Activated CD4-positive, alpha-beta memory T cell treated with anti-CD3 and anti-CD28 coated beads, Interleukin-2, amount 10 ng/mL, durations not matched to agents 7 days and 5 days (primary cell): Measurements from ENCODE around the gene RNU7-1. TPM values are rescaled to one million over a fixed set of nuclear protein-coding genes. Genes with fewer than 3 reads are reported as not detected.

Source experiments
- CTCF ChIA-PET: fragments of 350-600 bp; sonication (Branson Sonifier 250); formaldehyde crosslinking; loops from one replicate; lab custom pipeline; 2021; ENCODE audit warnings: antibody characterized with exemption, inconsistent platforms; lab: Charles Lee
- POLR2A ChIA-PET: fragments of 350-600 bp; sonication (Branson Sonifier 250); formaldehyde crosslinking; loops from one replicate; lab custom pipeline; 2021; ENCODE audit warnings: antibody characterized with exemption; lab: Charles Lee
- DNase-seq: peaks from one replicate; pipeline ENCODE4 v3.0.0-alpha.2; 2020
- H3K27ac Mint-ChIP-seq: one replicate; pipeline ENCODE4 v1.8.0; 2021; ENCODE audit warnings: mild to moderate bottlenecking, mixed read lengths
- H3K27me3 Mint-ChIP-seq: one replicate; pipeline ENCODE4 v1.8.0; 2021; ENCODE audit warnings: mixed read lengths
- H3K36me3 Mint-ChIP-seq: one replicate; pipeline ENCODE4 v1.8.0; 2021; ENCODE audit warnings: low read depth, mixed read lengths
- H3K4me1 Mint-ChIP-seq: one replicate; pipeline ENCODE4 v1.8.0; 2021; ENCODE audit warnings: mixed read lengths
- H3K4me3 Mint-ChIP-seq: one replicate; pipeline ENCODE4 v1.8.0; 2021; ENCODE audit warnings: mild to moderate bottlenecking, mixed read lengths
- H3K9me3 Mint-ChIP-seq: one replicate; pipeline ENCODE4 v1.8.0; 2021; ENCODE audit warnings: mixed read lengths
- total RNA-seq, 2 experiments: library from RNA; stranded (reverse); gene quantifications; one replicate each; pipeline ENCODE4 v1.2.3, GENCODE V29; 2021

RNU7-1 gene
- total RNA-seq, 2 experiments from 2014 or later, result not detected

DNA sequence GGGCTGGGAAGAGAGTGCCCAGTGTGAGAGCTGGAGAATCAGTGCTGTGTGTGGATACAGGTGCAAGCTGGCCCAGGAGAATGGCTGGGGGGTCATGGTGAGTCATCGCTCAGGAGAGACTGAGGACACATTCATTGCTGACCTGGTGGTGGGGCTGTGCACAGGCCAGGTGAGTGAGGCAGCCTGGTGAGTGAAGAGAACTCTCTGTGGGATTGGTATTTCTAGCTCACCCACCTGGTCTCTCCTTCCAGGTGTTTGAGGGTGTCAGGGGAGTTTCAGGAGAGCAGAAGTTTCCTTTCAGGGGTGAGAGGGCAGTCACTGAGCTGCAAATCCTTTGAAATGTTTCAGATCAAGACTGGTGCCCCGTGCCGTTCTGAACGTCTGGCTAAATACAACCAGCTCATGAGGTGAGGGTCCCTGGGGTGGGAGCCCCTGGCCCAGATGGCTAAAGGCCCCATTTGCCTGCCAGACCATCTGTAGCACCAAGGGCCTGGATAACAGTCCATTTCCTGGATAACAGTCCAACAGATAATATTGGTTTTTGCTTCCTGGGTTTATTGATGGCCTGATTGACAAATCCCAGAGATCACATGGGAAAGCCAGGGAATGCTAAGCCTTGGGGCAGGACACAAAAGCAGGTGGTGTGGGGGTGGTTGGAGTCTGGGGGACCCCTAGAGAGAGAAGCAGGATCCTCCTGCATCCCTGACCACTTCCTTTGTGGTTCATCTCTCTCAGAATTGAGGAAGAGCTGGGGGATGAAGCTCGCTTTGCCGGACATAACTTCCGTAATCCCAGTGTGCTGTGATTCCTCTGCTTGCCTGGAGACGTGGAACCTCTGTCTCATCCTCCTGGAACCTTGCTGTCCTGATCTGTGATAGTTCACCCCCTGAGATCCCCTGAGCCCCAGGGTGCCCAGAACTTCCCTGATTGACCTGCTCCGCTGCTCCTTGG, 21.3 kb upstream of the RNU7-1 start:
- H3K4me1 Mint-ChIP-seq, result peaks cover 57% of the 10 kb centered on the region
- H3K4me3 Mint-ChIP-seq, result no peak overlapping the region
- H3K27ac Mint-ChIP-seq, result peak overlapping the region; percentile 34
- ChIA-PET POLR2A (interaction anchor here (0.7 to 19.4 kb wide), 6 partner anchors 10 to 48 kb away, joined by 3 to 295 read pairs (median 4); partner anchors contain the start of genes C12orf57, PHB2, PTPN6 and RNU7-1), CTCF (interaction anchor here (1.2 to 4.7 kb wide), 3 partner anchors 8 to 53 kb away, joined by 3 to 20 read pairs (median 5); partner anchors contain the start of genes ENO2 and SPSB2)
- H3K36me3 Mint-ChIP-seq, result peaks cover 48% of the 10 kb centered on the region
- no peaks in the 10 kb centered on the region for H3K9me3 Mint-ChIP-seq
- DNase-seq, result no peak
- H3K27me3 Mint-ChIP-seq, result no peaks in the 10 kb centered on the region

DNA sequence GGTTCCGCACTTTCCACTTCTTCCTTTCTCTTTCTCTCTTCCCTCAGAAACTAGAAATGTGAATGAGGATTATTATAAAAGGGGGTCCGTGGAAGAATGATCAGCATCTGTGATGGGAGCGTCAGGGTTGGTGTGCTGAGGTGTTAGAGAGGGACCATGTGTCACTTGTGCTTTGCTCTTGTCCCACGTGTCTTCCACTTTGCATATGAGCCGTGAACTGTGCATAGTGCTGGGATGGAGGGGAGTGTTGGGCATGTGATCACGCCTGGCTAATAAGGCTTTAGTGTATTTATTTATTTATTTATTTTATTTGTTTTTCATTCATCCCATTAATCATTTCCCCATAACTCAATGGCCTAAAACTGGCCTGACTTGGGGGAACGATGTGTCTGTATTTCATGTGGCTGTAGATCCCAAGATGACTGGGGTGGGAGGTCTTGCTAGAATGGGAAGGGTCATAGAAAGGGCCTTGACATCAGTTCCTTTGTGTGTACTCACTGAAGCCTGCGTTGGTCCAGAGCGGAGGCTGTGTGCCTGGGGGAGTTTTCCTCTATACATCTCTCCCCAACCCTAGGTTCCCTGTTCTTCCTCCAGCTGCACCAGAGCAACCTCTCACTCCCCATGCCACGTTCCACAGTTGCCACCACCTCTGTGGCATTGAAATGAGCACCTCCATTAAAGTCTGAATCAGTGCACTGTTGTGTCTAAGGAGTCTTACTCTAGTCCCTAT, 20.4 kb upstream of the RNU7-1 start:
- Mint-ChIP-seq H3K36me3 (peaks cover 42% of the 10 kb centered on the region), H3K4me1 (peaks cover 53% of the 10 kb centered on the region)
- POLR2A ChIA-PET, result interaction anchor here (0.8 to 19.4 kb wide), 9 partner anchors 9 to 185 kb away, joined by 3 to 295 read pairs (median 3); partner anchors contain the start of genes C12orf57, LPCAT3, PTPN6 and RNU7-1

DNA sequence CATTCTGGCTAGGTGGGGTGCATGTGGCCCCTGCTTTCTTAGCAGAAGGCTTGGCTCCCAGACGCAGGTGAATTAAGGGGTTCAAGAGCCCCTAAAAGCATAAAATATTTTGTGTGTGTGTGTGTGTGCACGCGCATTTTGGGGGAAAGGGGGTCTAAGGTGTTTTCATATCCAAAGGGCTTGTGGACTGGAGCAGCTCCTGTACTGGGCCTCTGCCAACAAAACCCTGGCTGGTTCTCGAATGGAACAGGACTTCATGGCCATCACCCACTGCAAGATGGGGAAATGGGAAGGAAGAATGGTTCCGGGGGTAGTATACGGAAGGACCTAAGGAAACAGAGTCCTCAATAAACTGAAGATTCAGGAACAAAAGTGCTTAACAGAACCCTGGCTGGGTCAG, 19.8 kb upstream of the RNU7-1 start:
- DNase-seq, result no peak
- H3K27ac Mint-ChIP-seq, result peak overlapping the region; percentile 45
- H3K27me3 Mint-ChIP-seq, result no peaks in the 10 kb centered on the region
- peaks cover 57% of the 10 kb centered on the region for H3K4me1 Mint-ChIP-seq
- ChIA-PET POLR2A (interaction anchor here (0.8 to 19.4 kb wide), 10 partner anchors 12 to 184 kb away, joined by 3 to 295 read pairs (median 3); partner anchors contain the start of genes C12orf57, LPCAT3, PTPN6 and RNU7-1), CTCF (interaction anchor here (0.6 to 4.7 kb wide), 15 partner anchors 9 to 184 kb away, joined by 3 to 28 read pairs (median 12); partner anchors contain the start of genes C12orf57, ENO2, LRRC23 and PTPN6)
- H3K4me3 Mint-ChIP-seq, result no peak overlapping the region
- no peaks in the 10 kb centered on the region for H3K9me3 Mint-ChIP-seq
- peaks cover 45% of the 10 kb centered on the region for H3K36me3 Mint-ChIP-seq

More for the DNA sequence above, 20.4 kb upstream of the RNU7-1 start:
- Mint-ChIP-seq H3K27me3 (no peaks in the 10 kb centered on the region), H3K9me3 (no peaks in the 10 kb centered on the region), H3K4me3 (no peak overlapping the region), H3K27ac (peak overlapping the region; percentile 9)
- no peak for DNase-seq
- CTCF ChIA-PET, result interaction anchor here (1.1 to 4.7 kb wide), 12 partner anchors 9 to 53 kb away, joined by 4 to 28 read pairs (median 14); partner anchors contain the start of genes C12orf57, ENO2, LRRC23 and PTPN6

DNA sequence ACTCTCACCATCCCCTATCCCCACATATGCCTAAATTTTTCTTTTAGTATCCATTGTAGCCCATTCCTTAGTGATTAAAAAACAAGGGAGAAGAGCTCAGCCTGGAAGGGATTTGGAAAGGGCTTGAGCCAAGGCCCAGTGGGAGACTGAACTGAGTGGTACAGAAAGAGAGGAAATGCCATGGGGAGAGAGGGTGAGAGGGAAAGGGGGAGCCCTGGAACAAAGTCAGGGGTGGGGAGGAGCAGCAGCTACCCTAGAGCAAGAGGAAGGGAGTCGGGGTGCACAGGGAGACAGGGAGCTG, 18.4 kb upstream of the RNU7-1 start:
- H3K4me3 Mint-ChIP-seq, result peak overlapping the region; percentile 5
- DNase-seq, result no peak
- H3K4me1 Mint-ChIP-seq, result peaks cover 58% of the 10 kb centered on the region
- ChIA-PET CTCF (interaction anchor here (0.5 to 4.7 kb wide), 21 partner anchors 9 to 244 kb away, joined by 3 to 28 read pairs (median 10); partner anchors contain the start of genes C12orf57, C1RL, ENO2 and LPCAT3), POLR2A (interaction anchor here (0.6 to 19.4 kb wide), 12 partner anchors 9 to 187 kb away, joined by 3 to 295 read pairs (median 7); partner anchors contain the start of genes C12orf57, PTPN6, RNU7-1 and SPSB2)
- H3K36me3 Mint-ChIP-seq, result peaks cover 32% of the 10 kb centered on the region
- no peaks in the 10 kb centered on the region for H3K27me3 Mint-ChIP-seq
- no peaks in the 10 kb centered on the region for H3K9me3 Mint-ChIP-seq
- H3K27ac Mint-ChIP-seq, result peak overlapping the region; percentile 31

DNA sequence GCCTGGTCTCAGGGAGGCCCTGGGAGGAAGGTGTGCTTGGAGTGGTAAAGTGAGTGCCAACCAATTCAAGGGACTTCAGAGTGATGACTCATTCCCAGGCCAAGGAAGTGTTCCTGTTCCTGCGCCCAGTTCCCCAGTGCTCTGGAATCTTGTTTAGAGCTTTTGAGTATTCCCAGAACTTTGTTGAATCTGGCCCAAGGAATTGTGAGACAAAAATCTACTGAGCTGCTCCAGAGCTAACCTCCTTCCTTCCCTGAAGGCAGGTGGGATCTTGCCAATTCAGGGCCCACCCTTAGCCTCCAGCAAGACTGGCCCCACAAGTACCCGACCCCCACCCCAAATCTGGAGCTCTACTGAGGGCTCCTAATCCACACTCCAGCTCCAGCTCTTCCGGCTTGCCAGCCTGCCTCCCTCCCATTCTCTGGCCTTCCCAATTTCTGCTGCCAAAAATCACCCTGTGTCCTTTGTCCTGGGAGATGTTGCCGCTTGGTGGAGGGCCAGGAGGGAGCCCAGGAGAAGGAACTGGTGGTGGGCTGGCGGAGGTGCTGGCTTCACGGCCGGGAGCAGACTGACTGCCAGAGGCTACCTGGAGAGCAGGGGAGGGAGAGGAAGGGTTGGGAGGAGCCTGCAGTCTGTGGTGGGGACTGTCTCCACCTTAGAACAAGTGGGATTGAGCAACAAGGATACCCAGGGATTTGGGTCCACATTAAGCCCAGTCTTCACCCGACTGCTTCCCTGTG, 17.9 kb upstream of the RNU7-1 start:
- ChIA-PET POLR2A (interaction anchor here (0.6 to 19.4 kb wide), 14 partner anchors 9 to 433 kb away, joined by 3 to 295 read pairs (median 6); partner anchors contain the start of genes C12orf57, MRPL51, PTPN6 and RNU7-1), CTCF (interaction anchor here (1.0 to 4.7 kb wide), 21 partner anchors 9 to 219 kb away, joined by 3 to 28 read pairs (median 10); partner anchors contain the start of genes C12orf57, C1RL, ENO2 and LPCAT3)
- peaks cover 32% of the 10 kb centered on the region for H3K36me3 Mint-ChIP-seq
- H3K9me3 Mint-ChIP-seq, result no peaks in the 10 kb centered on the region
- H3K27ac Mint-ChIP-seq, result peak overlapping the region; percentile 31
- peaks cover 60% of the 10 kb centered on the region for H3K4me1 Mint-ChIP-seq
- no peaks in the 10 kb centered on the region for H3K27me3 Mint-ChIP-seq
- DNase-seq, result no peak
- peak overlapping the region; percentile 50 for H3K4me3 Mint-ChIP-seq

DNA sequence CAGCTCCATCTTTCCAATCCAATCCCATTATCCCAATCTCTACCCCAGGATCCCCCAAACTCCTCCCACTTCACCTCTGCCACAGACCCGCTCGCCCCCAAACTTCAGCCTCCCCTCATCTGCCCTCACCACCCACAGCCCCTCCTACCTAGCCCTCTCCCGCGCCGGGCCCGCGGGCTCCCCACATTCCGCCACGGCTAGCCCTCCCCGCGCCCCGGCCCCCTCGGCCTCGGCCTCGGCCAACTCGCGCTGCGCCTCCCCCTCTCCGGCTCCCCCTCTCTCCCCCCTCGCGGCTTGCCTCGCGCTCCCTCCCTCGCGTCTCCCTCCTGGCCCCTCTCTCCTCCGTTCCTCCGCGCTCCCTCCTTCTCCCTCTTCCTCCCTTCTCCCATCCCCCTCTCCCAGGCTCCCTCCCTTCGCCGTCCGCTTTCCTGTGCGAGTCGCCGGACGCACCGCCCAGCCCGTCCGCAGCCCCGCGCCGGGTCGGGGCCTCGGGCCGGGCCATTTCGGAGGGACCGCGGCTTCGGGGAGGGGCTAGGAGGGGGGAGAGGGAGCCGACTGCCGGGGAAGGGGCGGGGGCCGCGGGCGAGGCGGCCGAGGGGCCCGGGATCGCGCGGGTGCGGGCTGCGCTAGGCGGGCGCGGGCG, 16.1 kb upstream of the RNU7-1 start, which contains the start of gene ATN1:
TSS of gene ATN1 (plus strand) at position 581 of the 643 bp plus-strand sequence. CDS start 6,043 bp downstream, outside the sequence.
- H3K36me3 Mint-ChIP-seq, result peaks cover 20% of the 10 kb centered on the region

DNA sequence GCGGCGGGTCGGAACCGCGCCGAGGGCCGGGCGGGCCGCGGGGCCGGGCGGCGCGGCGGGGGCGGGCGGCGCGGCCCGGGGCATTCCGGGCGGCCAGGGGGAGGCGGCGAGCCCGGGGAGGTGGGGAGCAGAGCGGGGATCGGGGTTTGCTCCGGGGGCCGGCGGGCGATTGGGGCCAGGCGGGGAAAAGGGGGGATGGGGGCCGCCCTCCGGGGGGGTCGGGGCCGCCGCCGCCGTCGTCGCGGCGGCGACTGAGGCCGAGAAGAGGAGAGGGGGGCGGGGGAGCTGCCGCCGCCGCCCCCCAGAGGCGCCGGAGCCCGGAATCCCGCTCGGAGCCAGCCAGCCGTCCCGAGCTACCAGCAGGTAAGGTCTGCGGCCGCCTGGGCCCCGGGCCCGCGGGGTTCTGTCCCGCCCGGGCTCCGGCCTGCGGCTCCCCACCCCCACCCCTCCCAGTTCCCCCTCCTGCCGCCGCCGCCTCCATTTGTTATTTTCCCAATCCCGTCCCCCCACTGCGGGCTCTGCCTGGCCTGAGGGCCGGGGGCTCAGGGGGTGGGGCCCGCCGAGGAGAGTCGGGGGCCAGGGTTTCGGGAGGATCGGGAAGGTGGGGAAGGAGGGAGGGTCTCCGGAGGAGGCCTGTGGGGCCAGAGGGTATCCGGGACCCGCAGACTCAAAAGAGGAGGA, 15.5 kb upstream of the RNU7-1 start:
- POLR2A ChIA-PET, result interaction anchor here (0.6 to 19.4 kb wide), 7 partner anchors 8 to 59 kb away, joined by 3 to 295 read pairs (median 7); partner anchors contain the start of genes C12orf57, PTPN6, RNU7-1 and SPSB2
- CTCF ChIA-PET, result interaction anchor here (0.5 to 4.7 kb wide), 3 partner anchors 9 to 59 kb away, joined by 3 to 27 read pairs (median 4); partner anchors contain the start of gene SPSB2
- H3K4me1 Mint-ChIP-seq, result peaks cover 69% of the 10 kb centered on the region
- DNase-seq, result no peak
- H3K4me3 Mint-ChIP-seq, result peak overlapping the region; percentile 78
- peaks cover 18% of the 10 kb centered on the region for H3K36me3 Mint-ChIP-seq
- H3K27me3 Mint-ChIP-seq, result no peaks in the 10 kb centered on the region
- H3K9me3 Mint-ChIP-seq, result no peaks in the 10 kb centered on the region
- H3K27ac Mint-ChIP-seq, result peak overlapping the region; percentile 78

More for the DNA sequence above, 16.1 kb upstream of the RNU7-1 start, which contains the start of gene ATN1:
- CTCF ChIA-PET, result interaction anchor here (0.5 to 4.7 kb wide), 9 partner anchors 10 to 186 kb away, joined by 3 to 28 read pairs (median 11); partner anchors contain the start of genes C12orf57, LRRC23, RNU7-1 and SPSB2
- Mint-ChIP-seq H3K27me3 (no peaks in the 10 kb centered on the region), H3K4me3 (peak within 1 kb of the TSS; percentile 90), H3K9me3 (no peaks in the 10 kb centered on the region), H3K27ac (peak within 1 kb of the TSS; percentile 78), H3K4me1 (peaks cover 68% of the 10 kb centered on the region)
- POLR2A ChIA-PET, result interaction anchor here (0.6 to 19.4 kb wide), 16 partner anchors 9 to 185 kb away, joined by 3 to 295 read pairs (median 6); partner anchors contain the start of genes C12orf57, C1RL, ENO2 and PTPN6
- peak; percentile 48 for DNase-seq

DNA sequence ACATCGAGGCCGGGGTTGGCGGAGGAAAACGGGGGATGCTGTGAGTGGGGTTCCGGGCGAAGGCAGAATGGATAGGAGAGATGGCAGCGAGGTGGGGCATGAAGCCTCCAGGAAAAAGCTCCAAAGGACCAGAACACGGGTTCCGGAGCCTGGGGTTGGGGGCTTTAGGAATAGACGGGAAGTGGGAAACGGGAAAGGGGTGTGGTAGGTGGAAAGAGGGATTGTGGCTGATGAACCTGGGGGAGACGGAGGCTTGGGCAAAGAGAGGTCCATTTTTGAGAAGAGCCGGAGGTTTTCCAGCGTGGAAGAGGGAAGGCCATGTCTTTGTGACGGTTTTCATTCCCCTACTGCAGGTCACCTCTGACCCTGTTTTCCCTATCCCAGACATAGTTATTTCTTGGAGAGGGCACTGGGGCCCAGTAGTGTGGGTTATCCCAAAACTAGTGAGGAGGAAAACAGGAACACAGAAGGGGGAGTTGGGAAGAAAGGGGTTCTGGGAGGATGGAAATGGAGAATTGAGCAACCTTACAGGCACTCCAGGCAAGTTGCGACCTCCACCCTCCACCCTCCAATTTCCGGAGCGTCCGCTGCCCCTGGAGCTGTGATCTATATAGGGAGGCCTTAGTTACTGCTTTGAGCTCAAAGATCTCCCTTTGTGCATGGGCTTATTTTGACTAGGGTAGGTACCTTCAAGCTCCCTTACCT, 14.8 kb upstream of the RNU7-1 start:
- CTCF ChIA-PET, result interaction anchor here (1.0 to 1.3 kb wide), 6 partner anchors 9 to 235 kb away, joined by 3 to 7 read pairs (median 3); partner anchors contain the start of genes C12orf57 and RNU7-1

DNA sequence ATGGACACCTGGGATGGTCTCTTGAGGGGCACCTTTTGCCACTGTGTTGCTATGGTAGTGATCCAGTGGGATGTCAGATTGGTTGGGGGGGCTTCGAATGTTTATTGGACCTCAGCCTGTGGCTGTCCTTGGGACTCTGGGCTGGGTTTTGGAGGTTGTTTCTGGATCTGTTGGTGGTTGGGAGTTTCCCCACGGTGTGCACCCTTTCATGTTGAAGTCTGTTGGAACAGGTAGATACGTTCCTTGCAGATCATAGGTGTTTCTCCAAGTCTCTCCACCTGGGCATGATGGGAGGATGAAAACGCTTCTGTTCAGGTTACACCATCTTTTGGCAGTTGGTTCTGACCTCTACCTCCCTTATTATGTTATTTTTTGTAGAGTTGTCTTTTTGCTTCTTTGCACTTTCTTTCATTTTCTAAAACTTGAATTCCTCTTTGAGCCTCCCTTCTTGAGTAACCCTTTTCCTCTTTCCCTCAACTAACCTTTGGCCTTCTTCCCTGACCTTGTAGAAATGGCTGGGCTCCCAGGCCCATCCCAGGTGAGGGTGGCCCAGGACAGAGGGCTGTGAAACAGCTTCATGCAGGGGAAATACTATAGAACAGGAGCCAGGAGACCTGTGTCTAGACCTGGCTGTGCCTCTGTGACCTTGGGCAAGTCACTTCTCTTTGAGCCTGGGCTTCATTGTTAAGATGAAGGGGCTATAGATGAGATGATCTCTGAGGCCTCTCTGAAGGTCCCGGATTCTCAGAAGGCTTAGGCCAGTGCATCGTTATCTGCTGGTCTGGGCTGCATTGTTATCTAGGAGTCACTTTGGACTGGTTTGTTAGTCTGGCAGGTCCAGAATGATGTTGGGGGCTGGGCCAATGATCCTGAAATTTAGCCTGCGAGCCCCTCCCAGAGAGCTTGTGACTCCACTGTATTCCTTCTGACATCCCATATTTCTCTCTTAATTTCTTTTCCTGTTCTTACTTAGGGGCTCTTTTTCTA, 13.9 kb upstream of the RNU7-1 start:
- DNase-seq, result no peak
- Mint-ChIP-seq H3K4me3 (peak overlapping the region; percentile 78), H3K27ac (peak overlapping the region; percentile 78), H3K9me3 (no peaks in the 10 kb centered on the region), H3K4me1 (peaks cover 76% of the 10 kb centered on the region), H3K27me3 (no peaks in the 10 kb centered on the region), H3K36me3 (peaks cover 19% of the 10 kb centered on the region)
- ChIA-PET POLR2A (interaction anchor here (1.1 to 19.4 kb wide), 6 partner anchors 7 to 60 kb away, joined by 3 to 295 read pairs (median 8); partner anchors contain the start of genes C12orf57, PTPN6, RNU7-1 and SPSB2), CTCF (interaction anchor here (1.0 to 1.3 kb wide), 5 partner anchors 8 to 234 kb away, joined by 3 to 7 read pairs (median 3); partner anchors contain the start of genes C12orf57 and RNU7-1)

More for the DNA sequence above, 14.8 kb upstream of the RNU7-1 start:
- H3K36me3 Mint-ChIP-seq, result peaks cover 16% of the 10 kb centered on the region
- H3K9me3 Mint-ChIP-seq, result no peaks in the 10 kb centered on the region
- peak overlapping the region; percentile 78 for H3K27ac Mint-ChIP-seq
- H3K4me3 Mint-ChIP-seq, result peak overlapping the region; percentile 78
- peaks cover 76% of the 10 kb centered on the region for H3K4me1 Mint-ChIP-seq
- H3K27me3 Mint-ChIP-seq, result no peaks in the 10 kb centered on the region
- no peak for DNase-seq
- POLR2A ChIA-PET, result interaction anchor here (1.1 to 19.4 kb wide), 7 partner anchors 7 to 60 kb away, joined by 3 to 295 read pairs (median 7); partner anchors contain the start of genes C12orf57, PTPN6, RNU7-1 and SPSB2
